ENCODE results near the gene DOCK3.

Gene DOCK3, protein sequence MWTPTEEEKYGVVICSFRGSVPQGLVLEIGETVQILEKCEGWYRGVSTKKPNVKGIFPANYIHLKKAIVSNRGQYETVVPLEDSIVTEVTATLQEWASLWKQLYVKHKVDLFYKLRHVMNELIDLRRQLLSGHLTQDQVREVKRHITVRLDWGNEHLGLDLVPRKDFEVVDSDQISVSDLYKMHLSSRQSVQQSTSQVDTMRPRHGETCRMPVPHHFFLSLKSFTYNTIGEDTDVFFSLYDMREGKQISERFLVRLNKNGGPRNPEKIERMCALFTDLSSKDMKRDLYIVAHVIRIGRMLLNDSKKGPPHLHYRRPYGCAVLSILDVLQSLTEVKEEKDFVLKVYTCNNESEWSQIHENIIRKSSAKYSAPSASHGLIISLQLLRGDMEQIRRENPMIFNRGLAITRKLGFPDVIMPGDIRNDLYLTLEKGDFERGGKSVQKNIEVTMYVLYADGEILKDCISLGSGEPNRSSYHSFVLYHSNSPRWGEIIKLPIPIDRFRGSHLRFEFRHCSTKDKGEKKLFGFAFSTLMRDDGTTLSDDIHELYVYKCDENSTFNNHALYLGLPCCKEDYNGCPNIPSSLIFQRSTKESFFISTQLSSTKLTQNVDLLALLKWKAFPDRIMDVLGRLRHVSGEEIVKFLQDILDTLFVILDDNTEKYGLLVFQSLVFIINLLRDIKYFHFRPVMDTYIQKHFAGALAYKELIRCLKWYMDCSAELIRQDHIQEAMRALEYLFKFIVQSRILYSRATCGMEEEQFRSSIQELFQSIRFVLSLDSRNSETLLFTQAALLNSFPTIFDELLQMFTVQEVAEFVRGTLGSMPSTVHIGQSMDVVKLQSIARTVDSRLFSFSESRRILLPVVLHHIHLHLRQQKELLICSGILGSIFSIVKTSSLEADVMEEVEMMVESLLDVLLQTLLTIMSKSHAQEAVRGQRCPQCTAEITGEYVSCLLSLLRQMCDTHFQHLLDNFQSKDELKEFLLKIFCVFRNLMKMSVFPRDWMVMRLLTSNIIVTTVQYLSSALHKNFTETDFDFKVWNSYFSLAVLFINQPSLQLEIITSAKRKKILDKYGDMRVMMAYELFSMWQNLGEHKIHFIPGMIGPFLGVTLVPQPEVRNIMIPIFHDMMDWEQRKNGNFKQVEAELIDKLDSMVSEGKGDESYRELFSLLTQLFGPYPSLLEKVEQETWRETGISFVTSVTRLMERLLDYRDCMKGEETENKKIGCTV (N-terminal part only)

DNA sequence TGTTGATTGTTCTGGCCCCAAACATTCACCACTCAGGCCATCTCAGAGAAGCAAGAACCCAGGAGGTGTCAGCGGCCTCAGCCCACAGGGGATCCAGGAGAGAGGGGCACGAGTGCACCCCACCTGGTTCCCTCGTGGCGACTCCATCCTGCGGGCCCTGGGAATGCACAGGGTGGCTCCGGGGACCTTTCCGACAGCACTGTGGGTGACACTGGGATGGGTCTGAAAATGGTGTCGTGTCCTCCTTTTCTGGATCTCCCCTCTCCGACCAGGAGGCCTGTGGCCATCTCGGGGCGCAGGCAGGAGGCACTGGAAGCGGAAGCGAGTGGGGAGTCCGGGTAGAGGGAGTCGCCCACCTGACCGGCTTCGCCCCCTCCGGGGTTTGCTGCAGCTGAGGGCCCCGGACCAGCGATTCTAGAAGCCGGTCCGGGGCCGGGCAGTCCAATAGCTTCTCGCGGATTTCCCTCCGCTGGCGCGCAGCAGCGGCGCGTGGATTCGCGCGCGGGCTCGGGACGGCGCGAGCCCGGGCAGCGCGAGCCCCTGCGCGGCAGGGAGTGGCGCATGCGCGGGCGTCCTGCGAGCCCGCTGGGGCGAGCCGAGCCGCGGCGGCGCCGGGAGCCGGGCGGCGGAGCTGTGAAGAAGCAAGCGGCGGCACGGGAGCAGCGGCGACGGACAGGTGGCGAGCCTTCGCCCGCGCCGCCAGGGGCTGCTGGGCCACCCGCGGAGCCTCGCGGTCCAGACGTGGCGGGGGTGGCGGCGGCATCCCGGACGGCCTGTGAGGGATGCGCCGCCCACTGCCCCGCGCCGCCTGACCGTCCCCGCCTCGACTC lies at the start of gene DOCK3:
DOCK3 (plus strand) TSS at position 579 of the 830 bp plus-strand sequence. CDS start 337 bp downstream, outside the sequence.
- DNase-seq: peak in 10 of 14 donors; percentile 22 to 73 (median 63)

DNA sequence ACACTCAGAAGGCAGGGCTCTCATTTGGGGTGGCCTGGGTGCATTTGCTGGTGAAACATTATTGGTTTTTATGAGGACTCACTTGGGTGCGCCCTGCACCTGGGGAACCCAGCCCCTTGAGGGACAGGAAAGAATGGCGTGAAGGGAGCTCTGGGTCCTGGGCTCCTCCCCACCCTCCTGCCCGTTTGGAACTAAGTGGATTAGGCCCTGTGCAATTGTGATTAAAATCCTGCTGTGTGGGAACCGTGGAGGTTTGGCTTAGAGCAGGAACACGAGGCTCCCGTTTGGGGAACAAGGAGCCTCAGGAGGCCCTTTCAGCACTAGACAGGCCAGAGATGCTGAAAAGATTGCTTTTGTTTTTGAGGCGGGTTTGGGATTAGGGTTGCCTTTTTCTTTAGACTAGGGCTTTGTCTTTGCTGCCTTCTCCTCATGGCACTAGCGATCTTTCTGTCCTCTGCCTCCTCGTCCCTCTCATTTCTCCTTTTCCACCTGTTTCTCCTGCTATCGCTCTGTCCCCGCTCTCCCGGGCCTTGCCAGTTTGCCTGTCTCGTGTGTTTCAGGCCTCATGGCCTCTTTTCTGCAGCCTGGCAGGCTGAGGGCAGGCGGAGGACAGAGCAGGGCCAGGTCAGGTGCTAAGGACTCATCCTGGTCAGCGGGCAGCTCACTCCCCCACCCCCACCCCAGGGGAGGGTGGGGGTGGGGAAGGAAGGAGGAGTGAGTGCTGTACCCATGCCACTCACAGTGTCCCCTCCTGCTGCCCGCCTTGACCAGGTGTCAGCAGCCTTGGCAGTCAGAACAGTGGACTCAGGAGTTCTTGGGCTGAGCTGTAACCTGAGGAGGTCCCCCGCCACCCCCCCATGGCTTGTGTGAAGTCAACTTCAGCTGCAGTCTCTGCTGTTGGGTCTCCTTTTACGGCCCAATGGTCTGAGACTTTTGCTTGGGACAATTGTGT lies 49.2 kb upstream of the DOCK3 start:
- no peak for DNase-seq

DNA sequence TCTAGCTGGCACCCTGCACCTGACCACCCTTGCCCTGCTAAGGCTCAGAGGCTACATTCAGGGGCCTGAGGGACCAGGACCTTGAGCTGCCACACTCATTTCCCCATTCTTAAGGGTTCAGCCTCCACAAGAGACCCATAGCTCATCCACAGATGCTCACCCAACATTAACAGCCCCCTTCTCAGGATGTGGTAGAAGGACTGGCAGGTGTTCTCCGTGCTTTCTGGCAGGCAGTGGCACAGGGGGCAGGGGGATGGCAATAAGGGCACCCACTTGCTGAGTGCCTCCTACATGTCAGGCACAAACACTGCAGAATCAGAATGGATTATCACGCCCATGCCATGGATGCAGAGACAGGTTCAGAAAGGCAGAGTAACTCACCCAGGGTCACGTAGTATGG lies 48.3 kb upstream of the DOCK3 start:
- no peak for DNase-seq

DNA sequence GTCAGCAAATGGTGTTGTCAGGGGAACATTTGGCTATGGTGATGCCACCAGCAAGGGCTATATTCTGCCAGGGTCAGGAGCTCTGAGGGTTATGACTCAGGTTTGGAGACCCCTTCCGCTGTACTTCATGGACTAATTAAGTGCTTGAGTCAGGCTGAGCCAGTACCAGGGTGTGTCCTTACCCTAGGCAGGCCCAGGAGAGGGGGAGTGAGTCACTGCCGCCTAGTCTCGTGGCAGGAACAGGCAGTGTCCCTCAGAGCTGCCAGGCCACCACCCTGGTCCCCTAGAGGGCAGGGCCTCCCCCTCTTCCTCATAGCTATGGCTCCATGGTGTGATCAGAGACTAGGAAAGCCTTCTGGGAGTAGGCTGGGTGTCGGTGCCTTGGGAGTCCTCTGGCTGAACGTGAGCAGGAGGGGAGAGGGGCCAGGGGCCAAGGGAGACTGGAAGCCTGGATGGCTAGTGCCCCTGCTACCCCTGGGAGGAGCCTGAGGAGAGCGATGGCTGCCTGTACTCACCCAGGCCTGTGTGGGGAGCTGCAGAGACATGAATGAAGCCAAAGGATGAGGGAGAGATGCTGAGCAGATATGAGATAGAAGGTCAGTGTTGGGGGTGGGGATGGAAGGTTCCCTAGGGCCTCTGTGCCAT lies 47.2 kb upstream of the DOCK3 start:
- DNase-seq: peak in 4 of 14 donors; percentile 8 to 74 (median 19)

DNA sequence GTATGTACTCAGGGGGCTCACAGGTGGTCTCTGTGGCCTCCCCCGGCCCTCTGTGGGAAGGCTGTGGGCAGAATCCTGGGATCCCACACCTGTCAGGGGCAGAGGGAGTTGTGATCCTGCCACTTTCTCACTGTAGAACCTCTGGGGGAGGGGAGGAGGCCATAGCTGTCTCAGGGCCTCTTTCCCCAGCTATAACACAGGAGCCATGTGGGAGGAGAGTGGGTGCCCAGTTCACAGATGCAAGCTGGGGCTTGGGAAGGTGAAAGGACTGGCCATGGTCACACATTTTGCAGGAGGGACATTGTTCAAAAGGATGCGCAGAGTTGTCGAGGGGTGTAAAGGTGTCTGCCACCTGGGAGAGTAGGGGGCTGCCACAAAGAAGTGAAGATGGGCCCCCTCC lies 46.1 kb upstream of the DOCK3 start:
- DNase-seq: no peak

DNA sequence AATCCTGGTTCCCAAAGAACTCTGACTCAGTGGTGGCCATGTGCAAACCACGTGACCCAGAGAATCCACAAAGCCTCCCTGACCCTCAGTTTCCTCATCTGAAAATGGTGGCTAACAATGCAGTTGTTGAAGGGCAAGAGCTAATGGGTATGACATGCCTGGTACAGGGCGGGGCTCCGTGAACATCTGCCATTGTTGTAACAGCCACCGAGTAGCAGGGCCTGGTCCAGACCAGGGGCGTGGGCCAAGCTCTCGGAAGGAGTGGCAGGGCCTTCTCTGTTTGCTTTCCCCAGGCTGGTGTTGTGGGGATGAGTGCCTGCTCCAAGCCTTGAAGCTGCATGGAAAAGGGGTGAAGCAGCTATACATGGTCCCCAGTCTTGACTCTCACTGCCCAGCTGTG lies 44.3 kb upstream of the DOCK3 start:
- DNase-seq: no peak

DNA sequence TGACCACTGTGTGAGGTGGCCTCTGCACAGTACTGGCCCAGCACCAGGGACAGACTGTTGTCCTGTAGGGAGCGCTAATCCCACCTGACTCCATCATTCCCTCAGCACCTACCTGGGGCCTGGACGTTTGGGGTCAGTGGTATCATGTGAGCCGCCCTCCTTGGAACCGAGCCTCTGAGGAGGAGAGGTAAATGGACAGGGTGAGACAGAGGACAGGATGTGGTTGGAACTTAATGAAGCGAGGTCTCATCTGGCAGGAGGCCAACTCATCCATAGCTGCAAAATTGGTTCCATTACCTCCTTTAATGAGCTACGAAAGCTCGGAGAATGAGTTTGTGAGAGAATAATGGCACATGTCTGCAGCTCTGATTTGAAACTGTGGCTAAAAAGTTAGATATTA lies 43.9 kb upstream of the DOCK3 start:
- DNase-seq: no peak

DNA sequence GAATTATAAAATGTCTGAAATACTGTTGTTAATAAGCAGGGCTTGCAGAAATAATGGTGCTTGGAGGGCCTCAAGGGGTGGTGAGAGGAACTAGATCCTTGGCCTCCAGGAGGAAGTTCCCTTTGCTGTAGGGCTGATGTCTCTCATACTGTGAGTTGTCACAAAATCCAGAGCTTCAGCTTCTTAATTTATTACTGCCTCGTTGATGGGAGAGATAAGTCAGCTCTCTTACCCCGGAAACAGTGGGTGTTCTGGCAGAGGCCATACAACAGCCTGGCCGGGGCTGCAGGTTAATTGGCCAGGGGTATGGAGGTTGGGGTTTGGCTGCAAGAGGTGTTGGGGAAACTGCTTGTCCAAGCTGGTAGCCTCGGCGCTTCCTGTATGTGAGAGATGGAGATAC lies 42.3 kb upstream of the DOCK3 start:
- no peak for DNase-seq

DNA sequence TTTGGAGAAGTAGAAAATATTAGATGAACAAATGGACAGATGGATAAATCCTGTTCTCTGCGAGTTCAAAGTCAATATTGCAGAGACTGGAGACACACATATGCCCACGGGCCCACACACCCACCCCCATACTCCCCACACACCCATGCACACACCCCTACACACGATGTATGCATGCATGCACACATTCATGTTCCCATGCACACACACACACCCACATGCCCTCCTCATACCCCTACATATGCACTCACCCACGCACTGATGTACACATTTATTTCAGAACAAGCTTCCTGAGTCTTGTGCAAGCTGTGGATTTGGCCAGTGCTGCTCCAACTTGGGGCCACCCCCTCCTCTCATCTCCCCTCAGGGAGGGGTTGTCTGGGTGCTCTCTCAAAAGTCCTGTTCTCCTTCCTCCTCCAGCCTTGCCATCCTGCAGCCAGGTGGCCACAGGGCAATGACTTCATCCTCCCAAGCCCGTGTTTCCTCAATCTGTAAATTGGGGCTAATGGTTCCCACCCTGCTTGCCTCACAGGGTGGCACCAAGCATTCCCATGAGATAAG lies 41.4 kb upstream of the DOCK3 start:
- DNase-seq: no peak

DNA sequence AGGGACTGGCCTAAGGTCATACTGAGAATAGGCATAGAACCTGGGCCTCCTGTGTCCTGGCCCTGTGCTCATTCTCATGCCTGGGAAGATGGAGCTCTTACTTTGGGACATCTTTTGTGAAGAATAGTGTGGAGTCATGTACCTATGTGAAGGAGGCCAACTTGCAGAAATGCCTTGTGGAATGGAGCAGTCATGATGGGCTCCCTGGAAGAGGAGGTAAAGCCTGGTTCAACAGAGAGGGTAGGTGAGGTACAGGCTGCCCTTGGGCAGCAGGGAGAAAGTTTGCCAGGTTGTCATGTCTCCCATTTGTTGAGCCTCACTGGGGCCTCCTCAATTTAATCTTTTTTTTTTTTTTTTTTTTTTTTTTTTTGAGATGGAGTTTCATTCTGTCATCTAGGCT lies 39.7 kb upstream of the DOCK3 start:
- DNase-seq: no peak

DNA sequence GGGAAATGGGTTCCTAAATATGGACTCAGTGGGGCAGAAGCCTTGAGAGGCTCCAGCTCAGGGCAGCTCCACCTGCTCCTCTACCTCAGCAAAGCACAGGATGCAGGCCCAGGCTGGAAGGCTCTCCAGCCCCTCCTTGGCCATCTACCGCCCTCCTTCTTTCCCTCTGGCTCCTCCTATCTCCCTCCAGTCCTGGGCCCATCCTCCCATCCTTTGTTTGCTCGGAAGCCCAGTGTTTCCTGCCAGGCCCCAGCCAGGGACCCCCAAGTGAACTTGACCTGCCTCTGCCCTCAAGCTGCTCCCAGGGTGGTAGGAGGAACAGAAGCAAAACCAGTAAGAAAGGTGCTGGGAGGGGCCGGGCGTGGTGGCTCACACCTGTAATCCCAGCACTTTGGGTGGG lies 37.7 kb upstream of the DOCK3 start:
- DNase-seq: no peak

DNA sequence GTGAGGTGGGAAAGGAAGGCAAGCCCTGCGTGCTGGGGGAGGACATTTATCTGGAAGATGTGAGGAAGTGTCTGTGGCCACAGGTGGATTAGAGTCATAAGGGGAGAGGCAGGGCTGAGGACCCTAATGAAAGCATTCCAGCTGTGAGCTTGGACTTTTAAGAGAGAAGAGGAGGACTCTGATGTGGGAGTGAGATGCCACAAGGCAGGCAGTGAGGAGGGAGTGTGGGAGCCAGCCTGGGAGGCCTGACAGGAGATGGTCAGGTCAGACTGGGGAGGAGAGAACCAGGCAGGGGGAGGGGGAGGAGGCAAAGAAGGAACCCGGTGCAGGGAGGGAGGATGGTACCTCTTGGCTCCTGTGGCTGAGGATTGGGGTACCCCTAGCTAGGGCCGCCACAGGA lies 36.8 kb upstream of the DOCK3 start:
- no peak for DNase-seq

DNA sequence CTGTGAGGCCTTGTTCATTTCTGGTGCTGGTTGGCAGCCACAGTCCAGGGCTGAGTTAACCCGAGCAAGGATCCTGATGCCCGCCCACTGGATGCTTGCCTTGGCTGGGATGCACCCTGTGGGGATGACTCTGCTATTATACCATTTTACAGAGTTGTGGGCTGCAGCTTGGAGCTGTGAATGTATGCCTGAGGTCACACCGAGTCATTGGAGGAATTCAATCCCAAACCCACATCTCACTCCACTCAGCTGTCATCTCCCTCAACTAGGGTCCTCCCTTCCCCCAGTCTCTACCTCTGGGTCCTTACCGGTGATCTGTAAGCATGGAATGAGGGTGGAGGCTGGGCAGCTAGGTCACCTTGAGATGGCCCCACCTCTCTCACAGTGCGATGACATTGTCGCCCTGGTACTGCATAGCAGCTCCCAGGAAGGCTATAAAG lies 35.7 kb upstream of the DOCK3 start:
- no peak for DNase-seq

DNA sequence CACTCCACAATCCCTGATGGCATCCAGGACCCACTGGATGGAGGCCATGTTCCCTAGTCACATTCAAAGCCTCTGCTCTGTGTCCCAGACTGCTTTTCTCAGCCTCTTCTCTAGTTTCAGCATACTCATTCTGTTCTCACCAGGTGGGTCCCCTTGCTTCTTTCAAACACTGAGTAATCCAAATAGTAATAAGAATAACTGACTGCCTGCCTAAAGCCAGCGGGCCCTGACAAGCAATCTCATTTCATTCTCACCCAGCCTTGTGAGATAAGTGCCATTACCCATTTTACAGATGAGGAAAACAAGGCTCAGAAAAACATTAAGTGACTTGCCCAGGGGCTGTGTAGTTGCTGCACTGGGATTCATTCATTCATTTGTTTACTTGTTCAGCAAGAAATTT lies 32.3 kb upstream of the DOCK3 start:
- no peak for DNase-seq

DNA sequence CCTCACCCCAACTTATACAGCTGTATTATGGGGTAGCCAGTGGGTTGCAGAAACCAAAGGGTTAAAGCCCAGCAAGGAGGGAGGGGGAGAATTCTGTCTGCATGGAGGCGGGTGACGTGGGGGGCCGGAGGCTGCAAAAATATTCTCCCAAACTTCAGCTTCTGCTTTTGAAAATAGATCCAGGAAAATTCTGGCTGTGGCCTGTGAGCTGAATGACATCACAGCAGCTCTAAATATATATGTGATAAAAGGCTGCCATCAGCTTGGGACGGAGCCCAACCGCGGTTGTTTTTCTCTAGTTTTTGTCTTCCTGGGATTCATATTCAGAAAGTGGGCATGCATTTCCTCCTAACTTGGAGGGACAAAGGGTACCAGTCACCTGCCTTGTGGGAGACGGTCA lies 30.2 kb upstream of the DOCK3 start:
- DNase-seq: no peak

DNA sequence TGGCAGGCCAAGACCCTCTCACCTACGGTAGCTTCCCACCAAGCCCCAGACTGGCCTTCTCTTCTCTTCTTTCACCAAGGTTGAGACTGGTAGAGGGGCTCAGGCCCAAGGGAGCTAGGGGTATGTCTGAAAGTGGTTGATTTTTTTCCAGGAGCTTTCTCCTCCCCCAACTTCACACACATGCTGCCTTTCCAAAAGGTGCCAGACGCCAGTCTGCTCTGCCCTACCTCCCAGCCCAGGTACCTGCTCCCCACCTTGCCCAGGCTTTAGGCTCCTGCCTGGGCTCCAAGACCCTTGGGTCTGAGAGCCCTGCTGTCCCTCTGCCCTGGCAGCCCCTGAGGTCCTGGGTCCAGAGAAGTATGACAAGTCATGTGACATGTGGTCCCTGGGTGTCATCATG lies 29.3 kb upstream of the DOCK3 start:
- no peak for DNase-seq

DNA sequence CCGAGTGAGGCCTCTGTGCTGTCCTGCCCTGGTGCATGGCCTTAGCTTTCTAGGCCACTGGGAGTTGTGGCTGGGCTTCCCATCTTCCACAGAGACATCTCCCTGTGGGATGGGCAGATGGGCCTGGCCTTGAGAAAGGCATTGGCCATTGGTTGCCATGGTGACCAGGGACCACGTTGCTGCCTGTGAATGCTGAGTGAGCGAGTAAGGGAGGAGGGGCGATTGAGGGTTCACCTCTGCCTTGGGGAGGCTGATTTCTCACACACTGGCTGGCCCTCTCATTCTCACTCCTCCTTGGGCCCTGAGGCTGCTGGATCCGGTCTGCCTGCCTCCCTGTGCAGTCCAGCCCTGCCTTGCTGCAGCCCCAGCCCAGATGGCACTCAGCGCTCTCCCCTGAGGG lies 26.4 kb upstream of the DOCK3 start:
- DNase-seq: peak in 1 of 14 donors; percentile 44

DNA sequence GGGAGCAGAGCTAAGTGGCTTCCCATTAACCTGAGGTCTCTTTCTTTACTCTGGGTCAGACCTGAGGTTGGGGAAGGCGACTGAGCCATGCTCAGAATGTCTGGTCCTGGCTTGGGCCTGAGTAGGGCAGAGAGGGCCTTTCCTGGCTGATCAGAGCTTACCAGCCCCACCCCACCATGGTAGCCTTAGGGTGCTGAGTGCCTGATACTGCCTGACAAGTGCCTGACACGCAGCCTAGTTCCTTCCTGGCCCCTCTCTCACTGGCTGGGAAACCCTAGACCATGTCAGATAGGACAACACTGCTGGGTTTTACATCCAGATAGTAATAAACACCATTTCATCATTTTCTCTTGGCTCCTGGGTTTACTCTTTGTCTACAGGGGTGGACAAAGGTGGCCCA lies 25.8 kb upstream of the DOCK3 start:
- DNase-seq: no peak

DNA sequence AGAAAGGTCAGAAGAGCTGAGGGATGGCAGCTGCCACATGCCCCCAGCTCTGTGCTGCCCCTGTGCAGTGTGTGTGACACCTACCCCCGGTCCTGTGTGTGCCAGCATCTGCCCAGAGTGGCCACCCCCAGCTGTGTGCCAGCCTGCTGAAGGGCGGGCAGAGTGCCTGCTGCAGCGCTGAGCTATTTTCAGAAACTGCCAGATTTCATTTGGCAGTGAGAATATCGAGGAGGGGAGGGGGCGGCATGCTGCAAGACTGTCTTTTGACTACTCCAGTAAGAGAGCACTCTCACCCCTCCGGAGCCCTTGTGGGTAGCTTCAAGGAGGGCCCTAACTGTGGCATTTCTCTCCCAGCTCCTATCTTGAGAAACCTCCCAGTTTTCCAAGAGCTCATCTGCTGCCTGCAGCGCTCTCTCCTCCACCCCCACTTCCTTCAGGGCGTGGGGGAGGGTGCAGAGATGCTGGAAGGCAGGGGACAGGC lies 25.2 kb upstream of the DOCK3 start:
- peak in 9 of 14 donors; percentile 23 to 57 (median 34) for DNase-seq

DNA sequence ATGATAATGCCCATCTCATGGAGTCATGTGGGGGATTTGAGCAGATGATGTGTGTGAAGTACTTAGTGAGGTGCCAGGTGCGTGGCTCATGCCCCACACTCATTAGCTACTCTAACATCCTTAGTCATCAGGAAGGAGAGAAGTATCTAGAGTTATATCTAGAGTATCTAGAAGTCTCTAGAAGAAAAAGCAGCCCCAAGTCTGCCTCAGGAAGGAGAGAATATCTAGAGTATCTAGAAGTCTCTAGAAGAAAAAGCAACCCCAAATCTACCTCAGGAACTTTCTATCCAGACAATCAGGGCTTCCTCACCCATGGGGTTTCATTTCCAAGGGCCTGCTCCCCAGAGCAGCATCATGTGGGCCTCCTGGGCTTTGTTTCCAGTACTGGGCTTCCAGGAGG lies 24.7 kb upstream of the DOCK3 start:
- no peak for DNase-seq

Data from C1 segment of cervical spinal cord (tissue), 14 donors.